ENCODE measurements around the gene MAP3K10.

DNA sequence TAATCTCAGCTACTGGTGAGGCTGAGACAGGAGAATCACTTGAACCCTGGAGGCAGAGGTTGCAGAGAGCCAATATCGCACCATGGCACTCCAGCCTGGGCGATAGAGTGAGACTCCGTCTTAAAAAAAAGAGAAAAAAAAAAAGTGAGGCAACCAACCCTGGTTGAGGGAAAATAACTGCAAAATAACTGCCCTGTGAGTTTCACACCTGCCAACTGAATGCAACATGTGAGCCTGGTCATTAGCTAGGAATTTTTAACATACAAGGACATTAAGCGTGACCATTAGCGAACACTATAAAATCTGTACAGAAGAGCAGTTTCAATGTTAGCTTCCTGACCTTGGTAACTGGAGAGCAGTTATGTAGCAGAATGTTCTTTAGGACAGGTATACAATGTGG is 37.6 kb downstream of the MAP3K10 start:
- TF ChIP-seq, protein P1, sequence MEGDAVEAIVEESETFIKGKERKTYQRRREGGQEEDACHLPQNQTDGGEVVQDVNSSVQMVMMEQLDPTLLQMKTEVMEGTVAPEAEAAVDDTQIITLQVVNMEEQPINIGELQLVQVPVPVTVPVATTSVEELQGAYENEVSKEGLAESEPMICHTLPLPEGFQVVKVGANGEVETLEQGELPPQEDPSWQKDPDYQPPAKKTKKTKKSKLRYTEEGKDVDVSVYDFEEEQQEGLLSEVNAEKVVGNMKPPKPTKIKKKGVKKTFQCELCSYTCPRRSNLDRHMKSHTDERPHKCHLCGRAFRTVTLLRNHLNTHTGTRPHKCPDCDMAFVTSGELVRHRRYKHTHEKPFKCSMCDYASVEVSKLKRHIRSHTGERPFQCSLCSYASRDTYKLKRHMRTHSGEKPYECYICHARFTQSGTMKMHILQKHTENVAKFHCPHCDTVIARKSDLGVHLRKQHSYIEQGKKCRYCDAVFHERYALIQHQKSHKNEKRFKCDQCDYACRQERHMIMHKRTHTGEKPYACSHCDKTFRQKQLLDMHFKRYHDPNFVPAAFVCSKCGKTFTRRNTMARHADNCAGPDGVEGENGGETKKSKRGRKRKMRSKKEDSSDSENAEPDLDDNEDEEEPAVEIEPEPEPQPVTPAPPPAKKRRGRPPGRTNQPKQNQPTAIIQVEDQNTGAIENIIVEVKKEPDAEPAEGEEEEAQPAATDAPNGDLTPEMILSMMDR (IDR thresholded peaks at IDR 0.05), result no peak
- TF ChIP-seq POLR2AphosphoS5 (IDR thresholded peaks at IDR 0.05), result no peak

All from sigmoid colon (tissue), 4 donors.